Stimulated activated CD8-positive, alpha-beta memory T cell treated with anti-CD3 and anti-CD28 coated beads, Interleukin-4, amount 100 ng/mL, for 48 hours (primary cell): ENCODE data around the gene GSDME.
A peak's percentile ranks its signal among the peaks of the same experiment; 100 is the strongest.

Experiments
- DNase-seq: peaks from one replicate; pipeline ENCODE4 v3.0.0-alpha.2; 2020

GSDME gene

GRCh38 chr7:24769014-24769830, 12.0 kb upstream of the GSDME start:
- DNase-seq = no peak

GRCh38 chr7:24767878-24768569, 10.8 kb upstream of the GSDME start:
- DNase-seq = no peak

- no peak for DNase-seq
These were observed 7.9 kb upstream of the GSDME start for GRCh38 chr7:24764972-24765744.

GRCh38 chr7:24764011-24764410, 6.7 kb upstream of the GSDME start:
- DNase-seq = no peak

- no peak for DNase-seq
These were observed 6.1 kb upstream of the GSDME start for GRCh38 chr7:24763303-24763901.

GRCh38 chr7:24762771-24763170, 5.5 kb upstream of the GSDME start:
- DNase-seq = no peak

- DNase-seq = no peak
These were observed 3.7 kb upstream of the GSDME start for GRCh38 chr7:24760968-24761367.

GRCh38 chr7:24756545-24757352, 515 bp downstream of the GSDME start:
- DNase-seq = peak; percentile 50

- DNase-seq = peak; percentile 32
These were observed 1.5 kb downstream of the GSDME start for GRCh38 chr7:24755541-24756407.

- DNase-seq = no peak
These were observed 2.3 kb downstream of the GSDME start for GRCh38 chr7:24754906-24755506.

- DNase-seq = no peak
These were observed 5.0 kb downstream of the GSDME start for GRCh38 chr7:24752073-24752800.

- no peak for DNase-seq
These were observed 5.8 kb downstream of the GSDME start for GRCh38 chr7:24751484-24751883.

- DNase-seq = no peak
These were observed 6.7 kb downstream of the GSDME start for GRCh38 chr7:24750441-24751055.

- no peak for DNase-seq
These were observed 8.7 kb downstream of the GSDME start for GRCh38 chr7:24748521-24748920.

GRCh38 chr7:24745355-24745754, 11.9 kb downstream of the GSDME start:
- DNase-seq = no peak

- DNase-seq = no peak
These were observed 13.8 kb downstream of the GSDME start for GRCh38 chr7:24743471-24743870.

- DNase-seq = no peak
These were observed 14.6 kb downstream of the GSDME start for GRCh38 chr7:24742506-24743162.

GRCh38 chr7:24741679-24742505, 15.4 kb downstream of the GSDME start:
- DNase-seq = no peak
